Mesenchymal stem cell (in vitro differentiated cells and primary cell): ENCODE results near the gene CDH4.

Experiments used
- DNase-seq: peaks from one replicate; pipeline ENCODE4 v3.0.0-alpha.2; 2013
- H2AFZ ChIP-seq: one replicate; pipeline ENCODE4 v1.6.1; 2013; ENCODE audit warnings: low read depth, mild to moderate bottlenecking, control low read depth, inconsistent platforms, low read length, moderate library complexity
- H2AK5ac ChIP-seq: 2 replicates; pipeline ENCODE4 v1.6.1; 2013; ENCODE audit warnings: low read length, moderate library complexity, mild to moderate bottlenecking, inconsistent platforms; ENCODE audit not compliant: severe bottlenecking
- H2BK120ac ChIP-seq: one replicate; pipeline ENCODE4 v1.6.1; 2013; ENCODE audit warnings: low read depth, mild to moderate bottlenecking, inconsistent platforms, low read length, moderate library complexity
- H2BK12ac ChIP-seq, 2 experiments: one replicate each; pipeline ENCODE4 v1.6.1; 2013; ENCODE audit warnings: inconsistent platforms in 2 of 2, low read length in 2 of 2, mild to moderate bottlenecking in 2 of 2, moderate library complexity in 2 of 2, control low read depth in 1 of 2
- H2BK15ac ChIP-seq: one replicate; pipeline ENCODE4 v1.6.1; 2013; ENCODE audit warnings: mild to moderate bottlenecking, low read depth, inconsistent platforms; ENCODE audit not compliant: poor library complexity, severe bottlenecking
- H2BK5ac ChIP-seq: 2 replicates; pipeline ENCODE4 v1.6.1; 2013; ENCODE audit warnings: low read depth, mild to moderate bottlenecking, low read length, control low read depth, inconsistent platforms; ENCODE audit not compliant: poor library complexity, severe bottlenecking
- H3K14ac ChIP-seq, 2 experiments: one replicate each; pipeline ENCODE4 v1.6.1; 2013; ENCODE audit warnings: inconsistent platforms in 2 of 2, low read length in 2 of 2, control low read depth in 1 of 2, mild to moderate bottlenecking in 1 of 2, moderate library complexity in 1 of 2
- H3K18ac ChIP-seq, 2 experiments: one replicate each; pipeline ENCODE4 v1.6.1; 2013; ENCODE audit warnings: inconsistent platforms in 2 of 2, low read length in 2 of 2, control low read depth in 1 of 2, low read depth in 1 of 2, mild to moderate bottlenecking in 1 of 2
- H3K23ac ChIP-seq, 2 experiments: one replicate each; pipeline ENCODE4 v1.6.1; 2013; ENCODE audit warnings: inconsistent platforms in 2 of 2, low read length in 2 of 2, mild to moderate bottlenecking in 2 of 2, moderate library complexity in 2 of 2, control low read depth in 1 of 2
- H3K27ac ChIP-seq: 2 replicates; pipeline ENCODE4 v1.5.1; 2013; ENCODE audit warnings: mild to moderate bottlenecking, moderate library complexity, low read length, control low read depth, inconsistent platforms; ENCODE audit not compliant: poor library complexity, severe bottlenecking
- H3K27me3 ChIP-seq, 2 experiments: 2 replicates each; pipeline versions ENCODE4 v1.6.1 to v1.7.0; 2013; ENCODE audit warnings: low read length in 2 of 2, mild to moderate bottlenecking in 2 of 2, moderate library complexity in 2 of 2, control low read depth in 1 of 2, inconsistent platforms in 1 of 2; ENCODE audit not compliant: control insufficient read depth in 1 of 2, insufficient read depth in 1 of 2
- H3K36me3 ChIP-seq, 2 experiments: 2 replicates each; pipeline versions ENCODE4 v1.6.1 to v1.7.0; 2013; ENCODE audit warnings: low read length in 2 of 2, control low read depth in 1 of 2, inconsistent platforms in 1 of 2, low read depth in 1 of 2, mild to moderate bottlenecking in 1 of 2; ENCODE audit not compliant: insufficient read depth in 2 of 2, control insufficient read depth in 1 of 2
- H3K4ac ChIP-seq, 2 experiments: one replicate each; pipeline ENCODE4 v1.6.1; 2013; ENCODE audit warnings: inconsistent platforms in 2 of 2, low read length in 2 of 2, mild to moderate bottlenecking in 2 of 2, moderate library complexity in 2 of 2, control low read depth in 1 of 2, low read depth in 1 of 2
- H3K4me1 ChIP-seq: 2 replicates; pipeline ENCODE4 v1.6.1; 2013; ENCODE audit warnings: low read depth, low read length, control low read depth; ENCODE audit not compliant: control insufficient read depth, insufficient read depth
- H3K4me2 ChIP-seq: 2 replicates; pipeline ENCODE4 v1.6.1; 2013; ENCODE audit warnings: low read length, mild to moderate bottlenecking, inconsistent platforms; ENCODE audit not compliant: poor library complexity, severe bottlenecking
- H3K4me3 ChIP-seq, 2 experiments: 2 replicates each; pipeline versions ENCODE4 v1.5.1 to v1.7.0; 2013; ENCODE audit warnings: low read length in 2 of 2, mild to moderate bottlenecking in 2 of 2, control low read depth in 1 of 2, low read depth in 1 of 2; ENCODE audit not compliant: insufficient read depth in 1 of 2
- H3K79me1 ChIP-seq: replicated peaks from 2 replicates; pipeline ENCODE4 v1.6.1; 2013; ENCODE audit warnings: mild to moderate bottlenecking, control low read depth, low read length, inconsistent platforms; ENCODE audit not compliant: poor library complexity, severe bottlenecking
- H3K9ac ChIP-seq: 2 replicates; pipeline ENCODE4 v1.7.0; 2013; ENCODE audit warnings: mild to moderate bottlenecking, low read length, moderate library complexity
- H3K9me3 ChIP-seq: 2 replicates; pipeline ENCODE4 v1.7.0; 2013; ENCODE audit warnings: mild to moderate bottlenecking, low read length; ENCODE audit not compliant: control insufficient read depth
- H4K8ac ChIP-seq: one replicate; pipeline ENCODE4 v1.6.1; 2013; ENCODE audit warnings: inconsistent platforms, mild to moderate bottlenecking, low read length, moderate library complexity
- H4K91ac ChIP-seq: one replicate; pipeline ENCODE4 v1.6.1; 2013; ENCODE audit warnings: mild to moderate bottlenecking, low read length, inconsistent platforms
- WGBS: methylation state at CpG from one replicate; pipeline ENCODE4 v1.1.7; 2013; ENCODE audit warnings: mixed read lengths; 5-methylcytosine and 5-hydroxymethylcytosine counted together

The CDH4 gene

DNA sequence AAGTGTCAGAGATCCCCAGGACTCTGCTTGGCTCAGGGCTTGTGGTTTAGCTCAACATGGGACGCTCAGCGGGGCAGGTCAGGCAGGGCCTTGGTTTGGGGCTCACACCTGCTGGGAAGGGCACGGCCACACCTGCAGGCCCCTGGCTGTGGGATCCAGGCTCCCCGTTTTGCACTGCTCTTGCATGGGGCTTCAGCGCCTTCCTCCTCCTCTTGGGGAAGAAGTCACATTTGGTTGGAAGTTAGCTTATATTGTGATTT lies 378.3 kb downstream of the CDH4 start:
- Histone ChIP-seq H3K4me2 (no peak overlapping the region), H3K4me3 (no peak overlapping the region), H2AK5ac (no peak overlapping the region), H3K4ac (no peak overlapping the region), H2BK120ac (no peak overlapping the region), H3K27ac (no peak overlapping the region), H3K9ac (no peak overlapping the region), H2BK5ac (no peak overlapping the region), H3K23ac (no peak overlapping the region), H3K18ac (no peak overlapping the region), H3K27me3 (peaks cover 0 to 18% of the 10 kb centered on the region in 2 experiments), H3K36me3 (no peaks in the 10 kb centered on the region), H3K79me1 (no peaks in the 10 kb centered on the region), H4K8ac (no peak overlapping the region), H2BK15ac (no peak overlapping the region), H3K14ac (no peak overlapping the region), H3K4me1 (peaks cover 10% of the 10 kb centered on the region), H2BK12ac (no peak overlapping the region), H3K9me3 (peaks cover 6% of the 10 kb centered on the region), H4K91ac (no peak overlapping the region), H2AFZ (no peak overlapping the region)
- 91% methylated on average over 5 of the region's 5 CpGs for WGBS
- DNase-seq, result no peak

DNA sequence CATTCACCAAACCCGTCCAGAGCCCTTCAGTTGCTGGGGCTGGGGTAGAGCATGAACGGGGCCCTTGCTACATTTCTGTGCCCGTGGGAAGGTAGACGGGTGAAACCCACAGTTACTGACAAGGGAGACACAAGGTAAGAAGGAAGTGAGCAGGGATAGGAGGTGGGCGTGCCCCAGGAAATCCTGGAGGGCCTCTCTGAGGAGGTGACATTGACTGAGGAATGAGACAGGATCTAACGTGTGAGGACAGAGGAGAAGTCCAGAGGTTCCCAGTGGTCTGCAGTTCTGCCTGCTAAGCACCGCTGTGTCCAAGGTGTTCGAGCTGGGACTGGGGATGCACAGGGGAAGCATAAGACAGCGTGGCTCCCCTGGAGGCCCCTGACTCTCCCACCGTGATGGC lies 378.8 kb downstream of the CDH4 start:
- Histone ChIP-seq H3K4ac (no peak overlapping the region), H3K23ac (no peak overlapping the region), H2AK5ac (no peak overlapping the region), H3K79me1 (no peaks in the 10 kb centered on the region), H3K36me3 (no peaks in the 10 kb centered on the region), H2BK15ac (no peak overlapping the region), H3K14ac (no peak overlapping the region), H3K4me2 (no peak overlapping the region), H3K4me3 (no peak overlapping the region), H2AFZ (no peak overlapping the region), H3K9ac (no peak overlapping the region), H2BK120ac (no peak overlapping the region), H3K9me3 (peaks cover 6% of the 10 kb centered on the region), H2BK12ac (no peak overlapping the region), H4K8ac (no peak overlapping the region), H3K18ac (no peak overlapping the region), H2BK5ac (no peak overlapping the region), H4K91ac (no peak overlapping the region), H3K27me3 (peaks cover 0 to 18% of the 10 kb centered on the region in 2 experiments), H3K27ac (no peak overlapping the region), H3K4me1 (peaks cover 10% of the 10 kb centered on the region)
- no peak for DNase-seq
- WGBS, result 88% methylated on average over 10 of the region's 10 CpGs

- no peak overlapping the region for H3K18ac ChIP-seq
- no peak overlapping the region for H3K23ac ChIP-seq
- H3K4me3 ChIP-seq, result no peak overlapping the region
- H3K9me3 ChIP-seq, result peaks cover 6% of the 10 kb centered on the region
- H2BK12ac ChIP-seq, result no peak overlapping the region
- no peak overlapping the region for H4K8ac ChIP-seq
- no peak overlapping the region for H2AFZ ChIP-seq
- no peak overlapping the region for H2BK5ac ChIP-seq
- no peaks in the 10 kb centered on the region for H3K79me1 ChIP-seq
- WGBS, result 79% methylated on average over 17 of the region's 17 CpGs
- no peak overlapping the region for H2AK5ac ChIP-seq
- H3K27ac ChIP-seq, result no peak overlapping the region
- H3K4ac ChIP-seq, result no peak overlapping the region
- DNase-seq, result no peak
- no peak overlapping the region for H3K14ac ChIP-seq
- no peak overlapping the region for H4K91ac ChIP-seq
- no peak overlapping the region for H3K9ac ChIP-seq
- H3K27me3 ChIP-seq, result peaks cover 3 to 18% of the 10 kb centered on the region in 2 experiments
- no peak overlapping the region for H2BK15ac ChIP-seq
- no peaks in the 10 kb centered on the region for H3K36me3 ChIP-seq
- H2BK120ac ChIP-seq, result no peak overlapping the region
- H3K4me1 ChIP-seq, result peaks cover 10% of the 10 kb centered on the region
- no peak overlapping the region for H3K4me2 ChIP-seq
These were observed 379.7 kb downstream of the CDH4 start for GRCh38 chr20:61631751-61632150.

- peaks cover 10% of the 10 kb centered on the region for H3K4me1 ChIP-seq
These were observed 380.9 kb downstream of the CDH4 start for GRCh38 chr20:61633004-61633403.

More at GRCh38 chr20:61633004-61633403, 380.9 kb downstream of the CDH4 start:
- H2BK5ac ChIP-seq, result no peak overlapping the region
- no peak overlapping the region for H2BK15ac ChIP-seq
- 81% methylated on average over 1 of the region's 1 CpG for WGBS
- no peak overlapping the region for H3K27ac ChIP-seq
- H3K27me3 ChIP-seq, result peaks cover 3 to 16% of the 10 kb centered on the region in 2 experiments
- H2BK120ac ChIP-seq, result no peak overlapping the region
- H3K14ac ChIP-seq, result no peak overlapping the region
- no peak overlapping the region for H4K91ac ChIP-seq
- no peak overlapping the region for H3K4ac ChIP-seq
- H2AFZ ChIP-seq, result no peak overlapping the region
- no peak overlapping the region for H3K9ac ChIP-seq
- H3K4me2 ChIP-seq, result no peak overlapping the region
- no peak overlapping the region for H3K23ac ChIP-seq
- no peaks in the 10 kb centered on the region for H3K36me3 ChIP-seq
- H2AK5ac ChIP-seq, result no peak overlapping the region
- no peak for DNase-seq
- no peak overlapping the region for H2BK12ac ChIP-seq
- H3K9me3 ChIP-seq, result peaks cover 6% of the 10 kb centered on the region
- no peak overlapping the region for H4K8ac ChIP-seq
- no peaks in the 10 kb centered on the region for H3K79me1 ChIP-seq
- H3K18ac ChIP-seq, result no peak overlapping the region
- no peak overlapping the region for H3K4me3 ChIP-seq
